T-helper 17 cell (primary cell): ENCODE results near the gene NAT16. TPM values are rescaled to one million over a fixed set of nuclear protein-coding genes. Genes with fewer than 3 reads are reported as not detected.
"Not testable (repeated sequence)": the region's sequence is repeated elsewhere in the genome, so short reads cannot be mapped to it uniquely, and the experiment has no call there.

Experiments
- ATAC-seq: fragments of 150-1000 bp; cut with Tn5 transposase; 2 replicates; pipeline ENCODE4 v1.10.0; 2021; ENCODE audit warnings: mild to moderate bottlenecking, moderate library complexity
- DNase-seq, 3 donors: peaks; one replicate each; pipeline versions ENCODE4 v3.0.0 to v3.0.0-alpha.2; 2020 to 2021
- H3K9me3 ChIP-seq: one replicate; pipeline ENCODE4 v1.7.0; 2013; ENCODE audit warnings: low read length, mild to moderate bottlenecking; ENCODE audit not compliant: control insufficient read depth, poor library complexity, severe bottlenecking
- H3K27ac Mint-ChIP-seq: one replicate; pipeline ENCODE4 v1.8.0; 2022; ENCODE audit warnings: mild to moderate bottlenecking, moderate library complexity, mixed read lengths
- H3K27me3 Mint-ChIP-seq: one replicate; pipeline ENCODE4 v1.8.0; 2022; ENCODE audit warnings: mixed read lengths
- H3K36me3 Mint-ChIP-seq: one replicate; pipeline ENCODE4 v1.8.0; 2022; ENCODE audit warnings: low read depth, mixed read lengths
- H3K4me1 Mint-ChIP-seq: one replicate; pipeline ENCODE4 v1.8.0; 2022; ENCODE audit warnings: mild to moderate bottlenecking, mixed read lengths
- H3K4me3 Mint-ChIP-seq: one replicate; pipeline ENCODE4 v1.8.0; 2022; ENCODE audit warnings: mild to moderate bottlenecking, moderate library complexity, mixed read lengths
- total RNA-seq, 4 donors: library from RNA in 2 of 4; stranded (reverse) in 2 of 4; gene quantifications; one replicate each; pipeline ENCODE4 v1.2.3 and lab custom pipeline; 2022 to 2026

Gene NAT16
- total RNA-seq, 2 donors from 2014 or later, result not detected

- H3K27me3 Mint-ChIP-seq, result peaks cover 3% of the 10 kb centered on the region
- peaks cover 4% of the 10 kb centered on the region for H3K36me3 Mint-ChIP-seq
- ATAC-seq, result no peak
- peaks cover 22% of the 10 kb centered on the region for H3K4me1 Mint-ChIP-seq
- peak overlapping the region; percentile 92 for H3K4me3 Mint-ChIP-seq
- DNase-seq, result no peak
- no peak overlapping the region for H3K27ac Mint-ChIP-seq
- no peaks in the 10 kb centered on the region for H3K9me3 ChIP-seq
These were observed 25.4 kb downstream of the NAT16 start for GRCh38 chr7:101154693-101155102.

DNA sequence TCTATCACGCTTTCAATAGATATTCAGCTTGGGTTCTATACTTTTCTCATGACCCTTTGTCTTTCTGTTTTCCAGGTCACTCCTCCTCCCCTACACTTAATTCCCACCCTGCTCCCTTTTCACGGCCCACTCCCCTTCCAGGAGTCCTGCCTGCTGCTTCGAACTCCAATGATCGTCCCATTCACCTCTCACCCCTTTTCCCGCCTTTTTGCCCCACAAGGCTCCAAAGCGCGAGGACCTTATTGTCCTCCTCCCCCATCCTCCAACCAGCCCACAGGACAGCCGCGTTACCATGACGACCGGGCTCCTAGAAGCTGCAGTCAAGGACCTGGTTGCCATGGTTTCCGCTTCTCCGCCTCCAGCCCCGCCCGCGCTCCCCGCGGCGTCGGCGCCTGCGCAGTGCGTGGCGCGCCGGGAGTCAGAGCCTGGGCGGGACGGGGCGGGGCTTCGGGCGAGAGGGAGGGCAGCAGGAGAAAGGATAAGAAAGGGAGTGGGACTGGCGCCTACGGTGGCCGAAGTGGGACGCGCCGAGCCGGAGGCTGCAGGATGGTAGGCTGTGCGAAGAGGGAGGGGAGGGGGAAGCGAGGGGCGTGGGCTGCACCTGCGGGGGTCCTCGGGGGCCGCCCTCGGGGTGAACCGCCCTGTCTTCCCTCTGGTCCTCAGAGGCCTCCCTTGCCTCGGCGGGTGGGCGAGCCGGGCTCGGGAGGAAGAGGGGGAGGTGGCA is 26.0 kb downstream of the NAT16 start, which contains the start of gene AP1S1:
AP1S1 (plus strand) TSS at position 508 of the 724 bp plus-strand sequence; CDS start at position 547, 39 bp downstream.
- peaks cover 8% of the 10 kb centered on the region for H3K27me3 Mint-ChIP-seq
- peaks cover 5% of the 10 kb centered on the region for H3K36me3 Mint-ChIP-seq
- peaks cover 22% of the 10 kb centered on the region for H3K4me1 Mint-ChIP-seq
- H3K9me3 ChIP-seq, result no peaks in the 10 kb centered on the region
- H3K27ac Mint-ChIP-seq, result peak within 1 kb of the TSS; percentile 88
- ATAC-seq, result peak; percentile 91
- DNase-seq, result peak; percentile 86 to 88 (median 86)
- peak within 1 kb of the TSS; percentile 92 for H3K4me3 Mint-ChIP-seq

GRCh38 chr7:101151908-101152651 is 28.0 kb downstream of the NAT16 start:
- no peak for ATAC-seq
- Mint-ChIP-seq H3K4me3 (no peak overlapping the region), H3K36me3 (peaks cover 2% of the 10 kb centered on the region), H3K27ac (no peak overlapping the region), H3K27me3 (peaks cover 18% of the 10 kb centered on the region), H3K4me1 (peaks cover 24% of the 10 kb centered on the region)
- DNase-seq, result no peak
- no peaks in the 10 kb centered on the region for H3K9me3 ChIP-seq

DNA sequence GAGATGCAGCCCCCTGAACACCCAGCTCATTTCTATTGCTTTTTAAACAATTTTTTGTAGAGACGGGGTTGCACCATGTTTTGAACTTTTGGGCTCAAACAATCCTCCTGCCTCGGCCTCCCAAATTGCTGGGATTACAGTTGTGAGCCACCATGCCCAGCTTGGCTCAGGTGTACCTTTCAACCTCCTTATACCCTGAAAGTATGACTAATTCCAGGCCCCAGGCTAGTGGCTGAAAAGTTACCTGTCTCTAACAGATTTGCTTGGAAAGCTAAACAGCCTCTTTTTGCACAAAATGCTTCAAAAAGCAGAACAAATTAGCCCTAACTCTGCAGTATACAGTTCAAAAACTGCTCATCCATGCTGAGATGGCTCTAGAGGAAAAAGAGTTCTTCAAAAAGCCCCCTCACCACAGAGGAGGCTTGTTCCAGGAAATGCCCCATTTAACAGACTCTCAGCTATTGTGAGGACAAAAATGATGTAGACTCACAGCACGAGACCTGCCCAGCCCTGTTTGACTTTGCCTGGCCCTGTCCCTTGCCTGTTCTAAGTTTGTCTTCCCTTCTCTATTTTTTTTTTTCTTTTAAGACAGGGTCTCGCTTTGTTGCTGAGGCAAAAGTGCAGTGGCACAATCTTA is 39.2 kb downstream of the NAT16 start:
- Mint-ChIP-seq H3K27me3 (peaks cover 36% of the 10 kb centered on the region), H3K4me1 (peaks cover 20% of the 10 kb centered on the region), H3K4me3 (no peak overlapping the region), H3K27ac (peak overlapping the region; percentile 85), H3K36me3 (peaks cover 2% of the 10 kb centered on the region)
- DNase-seq, result no peak
- no peaks in the 10 kb centered on the region for H3K9me3 ChIP-seq
- ATAC-seq, result no peak

DNA sequence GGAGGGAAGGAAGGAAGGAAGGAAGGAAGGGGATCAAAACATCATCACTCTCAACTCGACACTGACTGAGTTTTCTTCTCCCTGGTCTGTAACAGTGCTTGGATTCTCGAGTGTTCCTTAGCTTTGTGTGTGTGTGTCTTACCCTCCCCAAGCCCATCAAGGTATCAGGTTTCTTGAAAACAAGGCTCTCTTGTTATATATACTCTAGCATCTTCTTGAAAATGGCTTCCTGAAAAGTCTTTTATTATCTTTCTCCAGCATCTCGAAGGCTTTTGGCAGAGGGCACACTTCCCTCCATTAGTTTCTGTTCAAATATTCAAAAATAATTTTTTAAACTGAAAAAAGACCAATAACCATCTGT is 39.8 kb downstream of the NAT16 start:
- peaks cover 2% of the 10 kb centered on the region for H3K36me3 Mint-ChIP-seq
- H3K27ac Mint-ChIP-seq, result peak overlapping the region; percentile 85
- no peak for ATAC-seq

DNA sequence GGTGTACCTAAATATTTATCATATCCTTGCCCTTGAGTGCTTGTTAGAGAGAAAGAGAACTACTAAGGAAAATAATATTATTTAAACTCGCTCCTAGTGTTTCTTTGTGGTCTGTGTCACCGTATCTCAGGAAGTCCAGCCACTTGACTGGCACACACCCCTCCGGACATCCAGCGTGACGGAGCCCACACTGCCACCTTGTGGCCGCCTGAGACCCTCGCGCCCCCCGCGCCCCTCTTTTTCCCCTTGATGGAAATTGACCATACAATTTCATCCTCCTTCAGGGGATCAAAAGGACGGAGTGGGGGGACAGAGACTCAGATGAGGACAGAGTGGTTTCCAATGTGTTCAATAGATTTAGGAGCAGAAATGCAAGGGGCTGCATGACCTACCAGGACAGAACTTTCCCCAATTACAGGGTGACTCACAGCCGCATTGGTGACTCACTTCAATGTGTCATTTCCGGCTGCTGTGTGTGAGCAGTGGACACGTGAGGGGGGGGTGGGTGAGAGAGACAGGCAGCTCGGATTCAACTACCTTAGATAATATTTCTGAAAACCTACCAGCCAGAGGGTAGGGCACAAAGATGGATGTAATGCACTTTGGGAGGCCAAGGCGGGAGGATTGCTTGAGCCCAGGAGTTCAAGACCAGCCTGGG is 41.8 kb downstream of the NAT16 start:
- peaks cover 50% of the 10 kb centered on the region for H3K27me3 Mint-ChIP-seq
- peak overlapping the region; percentile 86 for H3K27ac Mint-ChIP-seq
- DNase-seq (peak; percentile 28 to 65 (median 41)), ATAC-seq (peak; percentile 97)
- peak overlapping the region; percentile 47 for H3K4me3 Mint-ChIP-seq
- H3K36me3 Mint-ChIP-seq, result no peaks in the 10 kb centered on the region
- H3K9me3 ChIP-seq, result no peaks in the 10 kb centered on the region
- H3K4me1 Mint-ChIP-seq, result peaks cover 16% of the 10 kb centered on the region

More for the DNA sequence above, 39.8 kb downstream of the NAT16 start:
- H3K9me3 ChIP-seq, result no peaks in the 10 kb centered on the region
- DNase-seq, result no peak
- Mint-ChIP-seq H3K27me3 (peaks cover 42% of the 10 kb centered on the region), H3K4me3 (no peak overlapping the region), H3K4me1 (peaks cover 20% of the 10 kb centered on the region)

GRCh38 chr7:101137651-101138212 is 42.4 kb downstream of the NAT16 start:
- H3K4me3 Mint-ChIP-seq, result no peak overlapping the region
- peaks cover 14% of the 10 kb centered on the region for H3K4me1 Mint-ChIP-seq
- DNase-seq (no peak), ATAC-seq (no peak)
- peaks cover 51% of the 10 kb centered on the region for H3K27me3 Mint-ChIP-seq
- H3K36me3 Mint-ChIP-seq, result no peaks in the 10 kb centered on the region
- no peaks in the 10 kb centered on the region for H3K9me3 ChIP-seq
- H3K27ac Mint-ChIP-seq, result peak overlapping the region; percentile 86

- H3K27me3 Mint-ChIP-seq, result peaks cover 71% of the 10 kb centered on the region
- H3K9me3 ChIP-seq, result no peaks in the 10 kb centered on the region
- ATAC-seq, result no peak
- no peak overlapping the region for H3K27ac Mint-ChIP-seq
- no peak overlapping the region for H3K4me3 Mint-ChIP-seq
- H3K4me1 Mint-ChIP-seq, result peaks cover 11% of the 10 kb centered on the region
- DNase-seq, result no peak
- H3K36me3 Mint-ChIP-seq, result peaks cover 3% of the 10 kb centered on the region
These were observed 45.6 kb downstream of the NAT16 start for GRCh38 chr7:101134399-101134980.

GRCh38 chr7:101133621-101134398 is 46.3 kb downstream of the NAT16 start:
- no peak overlapping the region for H3K27ac Mint-ChIP-seq

DNA sequence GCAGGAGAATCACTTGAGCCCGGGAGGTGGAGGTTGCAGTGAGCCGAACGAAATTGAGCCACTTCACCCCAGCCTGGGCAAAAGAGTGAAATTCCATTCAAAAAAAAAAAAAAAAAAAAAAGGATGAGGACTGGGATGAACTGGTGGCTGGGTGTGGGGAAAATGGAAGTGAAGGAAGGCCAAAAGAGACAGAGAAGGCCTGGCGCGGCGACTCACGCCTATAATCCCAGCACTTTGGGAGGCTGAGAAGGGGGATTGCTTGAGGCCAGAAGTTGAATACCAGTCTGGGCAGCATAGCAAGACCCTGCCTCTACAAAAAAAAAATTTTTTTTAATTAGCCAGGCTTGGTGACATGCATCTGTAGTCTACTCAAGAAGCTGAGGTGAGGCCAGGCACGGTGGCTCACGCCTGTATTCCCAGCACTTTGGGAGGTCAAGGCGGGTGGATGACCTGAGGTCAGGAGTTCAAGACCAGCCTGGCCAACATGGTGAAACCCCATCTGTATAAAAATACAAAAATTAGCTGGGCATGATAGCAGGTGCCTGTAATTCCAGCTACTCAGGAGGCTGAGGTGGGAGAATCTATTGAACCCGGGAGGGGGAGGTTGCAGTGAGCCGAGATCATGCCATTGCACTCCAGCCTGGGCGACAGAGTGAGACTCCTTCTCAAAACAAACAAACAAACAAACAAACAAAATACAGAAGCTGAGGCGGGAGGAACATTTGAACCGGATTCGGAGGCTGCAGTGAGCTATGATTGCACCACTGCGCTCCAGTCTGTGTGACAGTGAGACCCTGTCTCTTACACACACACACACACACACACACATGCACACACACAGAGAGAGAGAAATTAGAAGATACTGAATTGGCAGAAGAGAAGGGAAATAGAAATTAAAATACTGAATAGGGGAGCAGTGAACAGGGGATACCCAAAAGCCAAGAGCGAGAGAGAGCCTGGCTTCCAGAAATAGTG is 47.2 kb downstream of the NAT16 start:
- not testable (repeated sequence) for H3K4me3 Mint-ChIP-seq, H3K4me1 Mint-ChIP-seq, ATAC-seq, H3K9me3 ChIP-seq, H3K27ac Mint-ChIP-seq, DNase-seq, H3K36me3 Mint-ChIP-seq
- peaks cover 81% of the 10 kb centered on the region for H3K27me3 Mint-ChIP-seq

More at GRCh38 chr7:101133621-101134398, 46.3 kb downstream of the NAT16 start:
- ATAC-seq (no peak), DNase-seq (no peak)
- no peaks in the 10 kb centered on the region for H3K9me3 ChIP-seq
- Mint-ChIP-seq H3K4me1 (peaks cover 10% of the 10 kb centered on the region), H3K4me3 (no peak overlapping the region), H3K27me3 (peaks cover 76% of the 10 kb centered on the region), H3K36me3 (peaks cover 3% of the 10 kb centered on the region)

DNA sequence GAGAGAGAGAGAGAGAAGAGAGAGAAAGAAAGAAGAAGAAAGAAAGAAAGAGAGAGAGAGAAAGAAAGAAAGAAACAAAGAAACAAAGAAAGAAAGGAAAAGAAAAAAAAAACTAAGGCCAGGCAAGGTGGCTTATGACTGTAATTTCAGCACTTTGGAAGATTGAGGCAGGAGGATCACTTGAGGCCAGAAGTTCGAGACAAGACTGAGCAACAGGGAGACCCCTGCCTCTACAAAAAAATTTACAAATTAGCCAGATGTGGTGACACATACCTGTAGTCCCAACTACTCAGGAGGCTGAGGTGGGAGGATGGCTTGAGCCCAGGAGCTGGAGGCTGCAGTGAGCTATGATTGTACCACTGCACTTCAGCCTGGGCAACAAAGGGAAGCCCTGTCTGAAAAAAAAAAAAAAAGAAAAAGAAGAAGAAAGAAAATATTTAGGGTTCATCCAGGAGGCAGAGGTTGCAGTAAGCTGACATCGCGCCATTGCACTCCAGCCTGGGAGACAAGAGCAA is 50.4 kb downstream of the NAT16 start:
- ATAC-seq, result no peak
- Mint-ChIP-seq H3K4me3 (no peak overlapping the region), H3K4me1 (peaks cover 22% of the 10 kb centered on the region)

More for the DNA sequence above, 50.4 kb downstream of the NAT16 start:
- DNase-seq, result no peak
- Mint-ChIP-seq H3K36me3 (peaks cover 7% of the 10 kb centered on the region), H3K27ac (no peak overlapping the region), H3K27me3 (peaks cover 81% of the 10 kb centered on the region)
- no peaks in the 10 kb centered on the region for H3K9me3 ChIP-seq
